Measurements from ENCODE around the gene MTHFD2L. TPM values are rescaled to one million over a fixed set of nuclear protein-coding genes. Genes with fewer than 3 reads are reported as not detected.

MTHFD2L gene
- total and polyA plus RNA-seq, 2 of the 8 experiments (the other 6 are each of a cell fraction or from before 2014, with no cell fraction given), result 5.4 to 15.0 TPM

GRCh38 chr4:74319470-74319869 is 161.6 kb downstream of the MTHFD2L start:
- Histone ChIP-seq H3K9me3 (ENCODE audit: insufficient read depth in 2 of 2, low read depth in 1 of 2, low read length in 1 of 2) (no peaks in the 10 kb centered on the region), H4K8ac (ENCODE audit: extremely low read depth, insufficient read depth, low read length) (no peak overlapping the region), H4K5ac (ENCODE audit: insufficient read length, low read depth, low read length) (no peak overlapping the region), H4K91ac (replicated peaks; ENCODE audit: insufficient read length, low read length) (no peak overlapping the region), H4K20me1 (replicated peaks in 1 of 2; ENCODE audit: control insufficient read depth in 1 of 2, insufficient read depth in 2 of 2, low read length in 2 of 2) (no peaks in the 10 kb centered on the region), H3K4me3 (ENCODE audit: extremely low read depth in 1 of 4, insufficient read depth in 2 of 4, low read depth in 3 of 4, low read length in 4 of 4) (no peak overlapping the region), H3K18ac (ENCODE audit: extremely low read depth, low read length) (no peak overlapping the region), H3K4me1 (replicated peaks in 1 of 4; ENCODE audit: control insufficient read depth in 3 of 4, insufficient read depth in 4 of 4, low read length in 3 of 4) (peaks cover 0 to 7% (median under 1%) of the 10 kb centered on the region in 4 experiments; a peak in 2 of 7 replicates), H2AFZ (ENCODE audit: low read length) (no peak overlapping the region), H3K36me3 (ENCODE audit: control insufficient read depth in 2 of 4, insufficient read depth in 4 of 4, low read length in 3 of 4) (no peaks in the 10 kb centered on the region), H2AK5ac (ENCODE audit: low read depth, low read length) (no peak overlapping the region), H3K79me2 (ENCODE audit: control insufficient read depth in 1 of 2, insufficient read depth in 2 of 2, low read length in 2 of 2) (no peaks in the 10 kb centered on the region), H3K23me2 (ENCODE audit: low read depth, low read length) (no peaks in the 10 kb centered on the region), H3K27ac (ENCODE audit: low read depth, low read length) (no peak overlapping the region), H3K9ac (replicated peaks in 1 of 4; ENCODE audit: extremely low read depth in 1 of 4, low read depth in 3 of 4, low read length in 3 of 4) (no peak overlapping the region), H3K4ac (replicated peaks; ENCODE audit: insufficient read length, low read depth, low read length) (no peak overlapping the region), H3K27me3 (replicated peaks in 1 of 4; ENCODE audit: control insufficient read depth in 3 of 4, extremely low read depth in 1 of 4, insufficient read depth in 3 of 4, low read length in 3 of 4) (no peaks in the 10 kb centered on the region), H2BK5ac (ENCODE audit: low read depth, low read length) (no peak overlapping the region), H3K56ac (replicated peaks; ENCODE audit: insufficient read length, low read depth, low read length) (no peak overlapping the region), H3K79me1 (ENCODE audit: low read depth, low read length) (no peaks in the 10 kb centered on the region), H3K14ac (ENCODE audit: insufficient read length) (no peak overlapping the region), H2BK12ac (ENCODE audit: low read depth, low read length) (no peak overlapping the region), H3K4me2 (ENCODE audit: insufficient read depth in 1 of 2, low read depth in 2 of 2, low read length in 2 of 2) (no peak overlapping the region), H2BK15ac (ENCODE audit: low read length) (no peak overlapping the region), H2BK20ac (ENCODE audit: low read length) (no peak overlapping the region), H2BK120ac (replicated peaks; ENCODE audit: low read depth, low read length) (no peak overlapping the region), H3K23ac (ENCODE audit: insufficient read length) (no peak overlapping the region)
- FAIRE-seq (no peak), DNase-seq (ENCODE audit: low read depth in 1 of 2, low spot score in 2 of 2) (no peak)
- 85% methylated on average over 5 of the region's 6 CpGs; no CpG with 5 or more reads in 1 of the 2 experiments for WGBS, 2 experiments (ENCODE audit: extremely low coverage in 1 of 2, insufficient coverage in 1 of 2, insufficient read length in 1 of 2, insufficient replicate concordance in 2 of 2, low coverage in 1 of 2, low lambda C conversion rate in 2 of 2, missing lambda C conversion rate in 1 of 2)
- POLR2A ChIA-PET (ENCODE audit: partially characterized antibody), result no interaction called here
- CTCF ChIA-PET (ENCODE audit: partially characterized antibody), result interaction anchor here (0.7 to 5.2 kb wide), 18 partner anchors 13 to 554 kb away, joined by 3 to 42 read pairs (median 3); no protein-coding TSS in a partner anchor
- TF ChIP-seq EZH2 (IDR thresholded peaks at IDR 0.05; ENCODE audit: low read depth, low read length, severe bottlenecking) (no peak), RFX5 (IDR thresholded peaks at IDR 0.05; ENCODE audit: borderline replicate concordance, low read depth, low read length) (no peak), SUZ12 (IDR thresholded peaks at IDR 0.05; ENCODE audit: low read length) (no peak)

All from H1 (cell line).